NCI-H524 (cell line): Measurements from ENCODE around the gene TAF4B.

Experiments
- DNase-seq, 2 experiments: peaks; one replicate each; lab custom pipeline; 2025; lab: John Stamatoyannopoulos, UW

The TAF4B gene

GRCh38 chr18:26304511-26304910 lies 78.3 kb downstream of the TAF4B start:
- DNase-seq, result no peak

DNA sequence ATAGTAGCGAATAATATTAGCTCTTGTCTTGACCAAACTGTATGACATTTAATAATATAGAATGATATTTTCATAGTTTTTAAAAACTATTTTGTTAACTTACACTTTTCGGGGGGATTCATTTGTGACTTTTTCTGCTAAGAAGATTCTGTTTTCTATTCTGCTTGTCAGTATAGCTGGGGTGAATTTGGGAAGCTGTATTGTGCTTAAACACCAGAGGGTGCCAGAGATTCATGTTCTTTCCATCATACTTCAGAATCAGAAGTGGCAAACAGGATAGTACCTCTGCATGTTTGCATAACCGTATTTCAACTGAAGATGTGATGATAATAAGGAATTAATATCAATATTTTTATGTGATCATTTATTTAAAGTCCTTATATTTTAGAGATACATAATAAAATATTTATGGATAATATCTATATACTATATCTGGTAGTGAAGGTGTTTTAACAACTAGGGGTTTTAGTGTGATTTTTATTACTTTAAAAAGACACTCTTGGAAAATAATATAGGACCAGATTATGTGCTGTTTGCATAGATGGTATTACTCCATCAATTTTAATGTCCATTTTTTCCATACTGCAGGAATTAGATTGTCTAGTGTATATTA lies 81.0 kb downstream of the TAF4B start:
- DNase-seq, result peak; percentile 3 to 66

DNA sequence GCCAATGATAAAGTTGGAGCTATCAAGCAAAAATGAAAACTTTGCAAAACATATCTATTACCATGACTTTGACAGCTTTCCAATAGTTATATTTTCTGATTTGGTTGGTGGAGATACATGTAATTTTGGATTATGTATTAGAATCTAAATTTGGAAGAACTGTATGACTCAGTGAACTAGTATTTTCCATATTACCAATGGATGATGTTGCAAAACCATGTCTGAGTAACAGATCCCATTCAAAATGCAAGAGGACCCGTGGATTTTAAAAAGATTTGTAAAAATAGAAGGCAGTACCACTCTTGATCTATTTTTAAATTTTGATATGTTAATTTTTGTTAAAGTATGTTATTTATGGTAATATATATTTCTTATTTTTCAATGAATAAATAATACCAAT lies 83.0 kb downstream of the TAF4B start:
- no peak for DNase-seq

GRCh38 chr18:26312199-26312598 lies 86.0 kb downstream of the TAF4B start:
- DNase-seq, result peak in 1 of 2 experiments; percentile 18

GRCh38 chr18:26317398-26317797 lies 91.2 kb downstream of the TAF4B start:
- no peak for DNase-seq

GRCh38 chr18:26320686-26321085 lies 94.4 kb downstream of the TAF4B start:
- DNase-seq, result no peak

DNA sequence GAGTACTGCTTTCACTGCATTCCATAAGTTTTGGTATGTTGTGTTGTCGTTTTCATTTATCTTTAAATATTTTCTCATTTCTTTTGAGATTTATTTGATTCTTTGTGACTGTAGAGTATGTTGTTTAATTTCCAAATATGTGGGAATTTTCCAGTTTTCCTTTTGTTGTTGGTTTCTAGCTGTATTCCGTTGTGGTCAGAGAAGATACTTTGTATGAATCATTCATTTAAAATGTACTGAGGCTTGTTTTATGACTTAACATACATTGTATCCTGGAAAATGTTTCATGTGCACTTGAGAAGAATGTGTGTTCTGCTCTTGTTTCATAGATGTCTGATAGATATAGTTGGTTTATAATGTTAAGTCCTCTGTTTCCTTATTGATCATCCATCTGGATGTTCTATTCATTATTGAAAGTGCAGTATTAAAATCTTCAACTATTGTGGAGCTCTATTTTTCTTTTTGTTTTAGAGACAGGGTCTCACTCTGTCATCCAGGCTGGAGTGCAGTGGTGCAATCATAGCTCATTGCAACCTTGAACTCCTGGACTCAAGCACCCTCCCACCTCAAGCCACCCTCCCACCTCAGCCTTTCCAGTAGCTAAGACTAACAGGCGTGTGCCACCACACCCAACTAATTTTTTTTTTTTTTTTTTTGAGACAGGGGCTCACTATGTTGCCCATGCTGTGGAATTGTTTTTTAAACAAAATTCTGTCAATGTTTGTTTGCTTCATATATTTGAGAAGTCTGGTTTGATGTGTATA lies 96.8 kb downstream of the TAF4B start:
- DNase-seq, result no peak

- no peak for DNase-seq
These were observed 99.5 kb downstream of the TAF4B start for GRCh38 chr18:26325771-26326170.

DNA sequence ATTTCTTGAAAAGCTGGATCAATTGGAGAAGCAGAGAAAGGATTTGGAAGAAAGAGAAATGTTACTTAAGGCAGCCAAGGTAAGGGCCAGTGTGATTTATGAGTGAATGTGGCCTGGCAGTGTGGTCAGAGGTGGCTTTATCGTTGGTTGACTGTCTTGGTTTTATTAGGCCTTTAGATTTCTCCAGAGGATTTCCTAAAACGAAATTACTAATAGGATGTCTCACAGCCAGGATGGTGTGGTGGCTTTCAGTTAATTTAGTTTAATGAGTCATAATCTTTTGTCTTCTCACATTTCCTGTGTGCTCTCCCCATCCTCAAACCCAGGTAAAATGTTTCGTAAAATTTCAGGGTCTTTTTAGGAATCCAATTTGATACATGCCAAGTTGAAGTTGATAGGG lies 100.8 kb downstream of the TAF4B start:
- DNase-seq, result no peak

GRCh38 chr18:26332991-26333390 lies 106.7 kb downstream of the TAF4B start:
- no peak for DNase-seq

GRCh38 chr18:26335156-26335555 lies 108.9 kb downstream of the TAF4B start:
- DNase-seq, result no peak

- DNase-seq, result no peak
These were observed 109.6 kb downstream of the TAF4B start for GRCh38 chr18:26335571-26336487.

DNA sequence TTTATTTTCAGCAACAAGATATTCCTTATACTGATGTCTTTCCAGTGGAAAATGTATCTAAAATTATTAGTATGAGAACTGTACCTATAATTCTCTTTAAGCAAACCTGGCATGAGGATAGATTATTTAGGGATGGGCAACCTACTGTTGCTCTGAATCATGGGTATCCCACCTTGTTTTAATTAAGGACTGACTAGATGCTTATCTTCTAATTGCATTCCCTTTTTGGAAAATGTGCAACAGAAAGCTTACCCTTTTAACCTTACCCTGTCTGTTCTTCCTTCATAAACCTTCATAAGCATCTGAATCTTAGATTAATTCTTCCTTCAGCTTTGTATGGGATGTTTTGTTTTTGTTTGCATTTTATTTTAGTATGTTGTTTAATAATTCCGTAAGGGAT lies 110.3 kb downstream of the TAF4B start:
- no peak for DNase-seq

- no peak for DNase-seq
These were observed 116.4 kb downstream of the TAF4B start for GRCh38 chr18:26342646-26343045.

DNA sequence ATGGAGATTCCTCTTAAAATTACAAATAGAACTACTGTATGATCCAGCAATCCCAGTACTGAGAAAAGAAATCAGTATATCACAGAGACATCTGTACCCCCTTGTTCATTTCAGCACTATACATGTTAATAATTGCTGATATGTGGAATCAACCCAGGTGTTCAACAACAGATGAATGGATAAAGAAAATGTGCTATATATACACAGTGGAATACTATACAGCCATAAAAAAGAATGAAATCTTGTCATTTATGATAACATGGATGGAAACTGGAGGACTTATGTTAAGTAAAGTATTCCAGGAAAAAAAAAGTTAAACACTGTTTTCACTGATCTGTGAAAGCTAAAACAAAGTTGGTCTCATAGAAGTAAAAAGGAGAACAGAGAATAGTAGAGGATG lies 124.7 kb downstream of the TAF4B start:
- DNase-seq, result no peak

DNA sequence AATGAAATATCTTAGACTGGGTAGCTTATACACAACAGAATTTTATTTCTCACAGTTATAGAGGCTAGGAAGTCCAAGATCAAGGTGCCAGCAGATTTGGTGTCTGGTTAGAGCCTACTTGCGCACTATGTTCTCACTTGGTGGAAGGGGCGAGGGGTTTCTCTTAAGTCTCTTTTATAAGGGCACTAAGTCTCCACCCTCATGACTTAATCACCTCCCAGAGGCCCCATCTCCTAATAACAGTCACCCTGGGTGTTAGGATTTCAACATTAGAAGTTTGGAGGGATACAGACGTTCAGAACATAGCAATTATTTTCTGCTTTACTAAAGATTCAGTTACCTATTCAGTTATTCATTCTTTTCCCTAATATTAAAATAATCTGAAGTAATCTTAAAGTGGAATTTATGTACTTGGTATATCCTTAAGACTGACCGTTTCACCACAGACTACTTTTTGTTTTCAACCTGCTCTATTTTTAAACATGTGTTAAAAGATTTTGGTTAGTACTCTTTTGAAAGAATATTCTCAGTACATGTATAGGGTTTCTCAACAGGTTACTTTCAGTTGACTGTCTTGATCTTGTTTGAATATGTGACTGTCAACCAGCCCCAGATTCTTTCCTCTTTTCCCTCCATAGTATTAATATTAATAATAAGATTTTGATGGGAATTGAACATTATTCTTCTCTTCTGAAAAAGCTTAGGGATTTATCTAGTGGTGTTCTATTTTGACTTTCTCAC lies 130.0 kb downstream of the TAF4B start:
- no peak for DNase-seq

DNA sequence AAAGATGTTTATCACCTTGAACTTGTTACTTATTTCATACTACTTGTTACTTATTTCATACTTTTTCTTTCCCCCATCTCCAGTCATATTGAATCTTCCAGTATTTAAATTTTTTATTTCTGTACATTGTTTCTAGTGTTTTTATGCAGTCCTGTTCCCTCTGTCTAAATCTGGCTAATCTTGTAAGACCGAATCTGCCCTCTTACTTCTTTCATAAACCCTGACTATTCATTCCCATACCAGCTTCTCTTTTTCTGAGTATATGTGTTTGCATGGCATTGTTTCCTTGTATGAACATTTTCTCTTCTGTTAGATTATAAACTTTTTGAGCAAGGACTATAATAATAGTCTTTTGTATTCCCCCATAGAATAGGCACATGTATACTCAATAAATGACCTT lies 131.7 kb downstream of the TAF4B start:
- no peak for DNase-seq

GRCh38 chr18:26362021-26362420 lies 135.8 kb downstream of the TAF4B start:
- no peak for DNase-seq

GRCh38 chr18:26367425-26367824 lies 141.2 kb downstream of the TAF4B start:
- no peak for DNase-seq

GRCh38 chr18:26370037-26370436 lies 143.8 kb downstream of the TAF4B start:
- DNase-seq, result no peak

DNA sequence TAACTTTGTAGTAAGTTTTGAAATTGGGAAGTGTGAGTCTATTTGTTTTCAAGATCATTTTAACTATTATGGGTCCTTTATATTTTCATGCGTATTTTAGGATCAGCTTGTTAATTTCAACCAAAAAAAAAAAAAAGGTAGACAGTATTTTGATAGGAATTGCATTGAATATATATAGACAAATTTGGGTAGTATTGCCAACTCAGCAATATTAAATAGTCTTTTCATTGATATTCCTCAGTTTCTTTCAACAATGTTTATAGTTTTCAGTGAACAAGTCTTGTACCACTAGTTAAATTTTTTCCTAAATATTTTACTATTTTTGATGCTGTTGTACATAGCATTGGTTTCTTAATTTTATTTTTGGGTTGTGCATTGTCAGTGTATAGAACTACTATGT lies 149.9 kb downstream of the TAF4B start:
- DNase-seq, result no peak

DNA sequence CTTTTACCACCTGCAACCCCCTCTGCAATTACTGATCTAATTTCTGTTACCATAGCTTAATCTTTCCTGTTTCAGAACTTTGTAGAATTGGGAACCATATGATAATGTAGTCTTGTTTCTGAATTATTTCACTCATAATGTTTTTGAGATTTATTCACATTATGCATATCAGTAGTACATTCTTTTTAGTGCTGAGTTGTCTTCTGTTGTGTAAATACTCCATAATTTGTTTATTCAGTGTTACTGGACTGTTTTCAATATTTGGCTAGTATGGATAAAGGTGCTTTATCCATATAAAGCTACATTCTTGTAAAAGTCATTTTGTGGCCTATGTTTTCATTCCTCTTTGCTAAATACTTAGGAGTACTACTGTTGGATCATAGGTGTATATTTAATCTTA lies 152.5 kb downstream of the TAF4B start:
- no peak for DNase-seq
